Osteoblast (primary cell): Measurements from ENCODE around the gene PRLR. TPM values are rescaled to one million over a fixed set of nuclear protein-coding genes. Genes with fewer than 3 reads are reported as not detected.

Experiments used
- DNase-seq: peaks from one replicate; pipeline ENCODE4 v3.0.0; 2011; ENCODE audit warnings: low spot score, mixed read lengths; ENCODE audit not compliant: insufficient read length; ENCODE audit errors: missing footprints
- H2AFZ ChIP-seq: 2 replicates; pipeline ENCODE4 v1.6.0; 2011; ENCODE audit warnings: mild to moderate bottlenecking, low read length
- H3K27ac ChIP-seq: 2 replicates; pipeline ENCODE4 v1.5.1; 2011; ENCODE audit warnings: mild to moderate bottlenecking, low read depth, low read length, moderate library complexity
- H3K27me3 ChIP-seq: 2 replicates; pipeline ENCODE4 v1.6.0; 2012; ENCODE audit warnings: mild to moderate bottlenecking, control low read depth, inconsistent platforms, low read length, moderate library complexity; ENCODE audit not compliant: insufficient read depth
- H3K36me3 ChIP-seq: 2 replicates; pipeline ENCODE4 v1.5.1; 2011; ENCODE audit warnings: mild to moderate bottlenecking, low read length, control low read depth, moderate library complexity; ENCODE audit not compliant: insufficient read depth
- H3K4me1 ChIP-seq: 2 replicates; pipeline ENCODE4 v1.5.1; 2011; ENCODE audit warnings: mild to moderate bottlenecking, low read length, control low read depth, moderate library complexity; ENCODE audit not compliant: insufficient read depth
- H3K4me2 ChIP-seq: 2 replicates; pipeline ENCODE4 v1.6.0; 2011; ENCODE audit warnings: mild to moderate bottlenecking, low read length; ENCODE audit not compliant: insufficient read depth
- H3K4me3 ChIP-seq: fragments of 200-600 bp; sonication (generic); 3 replicates; pipeline ENCODE4 v1.5.1; 2012; ENCODE audit warnings: mild to moderate bottlenecking, low read length, inconsistent platforms; ENCODE audit not compliant: insufficient read depth
- H3K79me2 ChIP-seq: 2 replicates; pipeline ENCODE4 v1.6.0; 2012; ENCODE audit warnings: mild to moderate bottlenecking, low read length, control low read depth, inconsistent platforms; ENCODE audit not compliant: insufficient read depth
- H3K9me3 ChIP-seq: 2 replicates; pipeline ENCODE4 v1.5.1; 2011; ENCODE audit warnings: low read depth, low read length, control low read depth
- H4K20me1 ChIP-seq: 2 replicates; pipeline ENCODE4 v1.6.0; 2012; ENCODE audit warnings: mild to moderate bottlenecking, low read length, control low read depth; ENCODE audit not compliant: insufficient read depth
- total RNA-seq: library from RNA; depleted of rRNA; stranded (reverse); fragments of >200 nt; gene quantifications from 2 replicates; pipeline ENCODE4 v1.2.3, GENCODE V29; 2012
- TF ChIP-seq, protein P1 (sequence below): IDR thresholded peaks from 2 replicates; pipeline ENCODE4 v1.5.1; 2011; ENCODE audit warnings: mild to moderate bottlenecking, low read depth, low read length, moderate library complexity; ENCODE audit errors: extremely low read depth

PRLR gene
- total RNA-seq, 1 donor: under 0.01 TPM

DNA sequence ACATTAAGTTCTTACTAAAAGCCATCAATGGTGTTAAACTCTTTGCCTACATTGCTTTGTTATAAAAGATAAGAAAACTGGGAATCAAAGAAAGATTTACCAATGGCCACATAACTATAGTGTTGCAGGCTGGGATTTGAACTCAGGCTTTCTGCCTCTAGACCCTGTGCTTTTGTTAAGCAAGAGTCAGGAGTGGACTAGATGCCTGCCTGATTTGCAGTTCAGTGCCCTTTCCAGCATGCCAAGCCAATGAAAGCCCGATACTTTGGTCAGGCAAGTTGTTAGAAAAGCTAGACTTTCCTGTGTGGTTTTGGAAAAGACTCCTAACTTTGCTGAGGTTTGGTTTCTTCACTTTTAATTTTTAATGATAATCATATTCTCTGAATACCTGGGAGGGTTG, 161.1 kb downstream of the PRLR start:
- Histone ChIP-seq H3K27me3 (no peaks in the 10 kb centered on the region), H4K20me1 (no peaks in the 10 kb centered on the region), H3K27ac (no peak overlapping the region), H3K79me2 (no peaks in the 10 kb centered on the region), H3K36me3 (no peaks in the 10 kb centered on the region), H3K9me3 (no peaks in the 10 kb centered on the region), H3K4me3 (no peak overlapping the region), H3K4me1 (no peaks in the 10 kb centered on the region), H2AFZ (no peak overlapping the region), H3K4me2 (no peak overlapping the region)
- TF ChIP-seq, protein P1, sequence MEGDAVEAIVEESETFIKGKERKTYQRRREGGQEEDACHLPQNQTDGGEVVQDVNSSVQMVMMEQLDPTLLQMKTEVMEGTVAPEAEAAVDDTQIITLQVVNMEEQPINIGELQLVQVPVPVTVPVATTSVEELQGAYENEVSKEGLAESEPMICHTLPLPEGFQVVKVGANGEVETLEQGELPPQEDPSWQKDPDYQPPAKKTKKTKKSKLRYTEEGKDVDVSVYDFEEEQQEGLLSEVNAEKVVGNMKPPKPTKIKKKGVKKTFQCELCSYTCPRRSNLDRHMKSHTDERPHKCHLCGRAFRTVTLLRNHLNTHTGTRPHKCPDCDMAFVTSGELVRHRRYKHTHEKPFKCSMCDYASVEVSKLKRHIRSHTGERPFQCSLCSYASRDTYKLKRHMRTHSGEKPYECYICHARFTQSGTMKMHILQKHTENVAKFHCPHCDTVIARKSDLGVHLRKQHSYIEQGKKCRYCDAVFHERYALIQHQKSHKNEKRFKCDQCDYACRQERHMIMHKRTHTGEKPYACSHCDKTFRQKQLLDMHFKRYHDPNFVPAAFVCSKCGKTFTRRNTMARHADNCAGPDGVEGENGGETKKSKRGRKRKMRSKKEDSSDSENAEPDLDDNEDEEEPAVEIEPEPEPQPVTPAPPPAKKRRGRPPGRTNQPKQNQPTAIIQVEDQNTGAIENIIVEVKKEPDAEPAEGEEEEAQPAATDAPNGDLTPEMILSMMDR: no peak
- no peak for DNase-seq

DNA sequence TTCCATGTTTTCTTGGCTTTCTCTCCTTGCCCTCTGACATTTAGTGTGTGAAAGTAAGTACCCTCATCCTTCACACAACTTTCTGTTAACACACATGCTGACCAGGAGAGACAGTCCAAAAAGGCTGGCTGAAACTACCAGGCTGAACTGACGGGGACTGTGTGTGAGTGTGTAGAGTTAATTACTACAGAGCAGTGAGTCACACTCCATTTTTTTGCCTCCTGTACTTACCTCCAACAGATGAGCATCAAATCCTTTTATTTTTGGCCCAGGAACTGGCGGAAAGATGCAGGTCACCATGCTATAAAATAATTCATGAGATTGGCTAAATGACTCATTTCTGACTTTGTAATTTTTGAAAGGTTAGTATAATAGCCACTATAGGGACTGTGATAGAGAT, 162.3 kb downstream of the PRLR start:
- no peak overlapping the region for H3K4me3 ChIP-seq
- no peak overlapping the region for H3K4me2 ChIP-seq
- no peaks in the 10 kb centered on the region for H3K79me2 ChIP-seq
- DNase-seq: no peak
- no peak overlapping the region for H2AFZ ChIP-seq
- peaks cover 3% of the 10 kb centered on the region for H3K27me3 ChIP-seq
- TF ChIP-seq, protein P1: no peak
- no peaks in the 10 kb centered on the region for H3K4me1 ChIP-seq
- H3K9me3 ChIP-seq: no peaks in the 10 kb centered on the region
- H3K27ac ChIP-seq: no peak overlapping the region
- no peaks in the 10 kb centered on the region for H4K20me1 ChIP-seq
- no peaks in the 10 kb centered on the region for H3K36me3 ChIP-seq

GRCh38 chr5:35066260-35066795, 164.0 kb downstream of the PRLR start:
- DNase-seq: no peak
- TF ChIP-seq, protein P1: no peak
- H3K4me1 ChIP-seq: no peaks in the 10 kb centered on the region
- no peak overlapping the region for H3K4me3 ChIP-seq
- no peaks in the 10 kb centered on the region for H3K79me2 ChIP-seq
- H3K27ac ChIP-seq: no peak overlapping the region
- no peak overlapping the region for H3K4me2 ChIP-seq
- H4K20me1 ChIP-seq: no peaks in the 10 kb centered on the region
- no peak overlapping the region for H2AFZ ChIP-seq
- peaks cover 3% of the 10 kb centered on the region for H3K27me3 ChIP-seq
- H3K9me3 ChIP-seq: no peaks in the 10 kb centered on the region
- no peaks in the 10 kb centered on the region for H3K36me3 ChIP-seq

- Histone ChIP-seq H3K79me2 (no peaks in the 10 kb centered on the region), H2AFZ (no peak overlapping the region), H3K4me1 (no peaks in the 10 kb centered on the region), H3K36me3 (no peaks in the 10 kb centered on the region), H3K27ac (no peak overlapping the region), H3K27me3 (peaks cover 3% of the 10 kb centered on the region), H3K4me2 (no peak overlapping the region), H3K9me3 (no peaks in the 10 kb centered on the region), H4K20me1 (no peaks in the 10 kb centered on the region), H3K4me3 (no peak overlapping the region)
- no peak for DNase-seq
- TF ChIP-seq, protein P1: no peak
Observed at GRCh38 chr5:35063414-35063813, 166.9 kb downstream of the PRLR start.
